ENCODE data around the gene CIRBP. TPM values are rescaled to one million over a fixed set of nuclear protein-coding genes. Genes with fewer than 3 reads are reported as not detected.
A peak's percentile ranks its signal among the peaks of the same experiment; 100 is the strongest.

The CIRBP gene
- polyA plus RNA-seq, 1 of the 3 experiments (the other 2 are of a cell fraction), result 762 TPM

GRCh38 chr19:1226522-1227303, 42.4 kb upstream of the CIRBP start:
- Histone ChIP-seq H4K20me1 (ENCODE audit: insufficient read depth) (peaks cover 11% of the 10 kb centered on the region; the same call in 1 of the 2 replicates), H3K4me1 (ENCODE audit: control insufficient read depth in 1 of 2, insufficient read depth in 2 of 2, low read depth in 1 of 2, low read length in 1 of 2) (peaks cover 0 to 5% of the 10 kb centered on the region in 2 experiments; a peak in 1 of 4 replicates), H3K9me3 (no peaks in the 10 kb centered on the region), H3K27ac (ENCODE audit: low read depth in 2 of 2, low read length in 1 of 2) (no peak overlapping the region), H3K9me2 (no peaks in the 10 kb centered on the region), H3K9ac (no peak overlapping the region), H3K4me2 (no peak overlapping the region), H3K4me3 (ENCODE audit: low read depth in 2 of 2, low read length in 1 of 2) (no peak overlapping the region), H3K36me3 (replicated peaks in 1 of 2; ENCODE audit: control insufficient read depth in 1 of 2, insufficient read depth in 2 of 2, low read length in 1 of 2) (peaks cover 0 to 52% of the 10 kb centered on the region in 2 experiments), H2AFZ (ENCODE audit: low read depth) (no peak overlapping the region), H3K79me2 (ENCODE audit: insufficient read depth) (no peaks in the 10 kb centered on the region), H3K27me3 (ENCODE audit: insufficient read depth) (no peaks in the 10 kb centered on the region), H3F3A (replicated peaks; ENCODE audit: insufficient read depth) (no peaks in the 10 kb centered on the region)
- no CpG with 5 or more reads among the region's 50 CpGs for WGBS (ENCODE audit: low lambda C conversion rate)
- ChIA-PET POLR2A (interaction anchor here (1.7 kb wide), 1 partner anchor 43 kb away, joined by 4 read pairs; the partner anchor contains the start of gene CIRBP), CTCF (interaction anchor here (1.2 to 2.3 kb wide), 5 partner anchors 10 to 114 kb away, joined by 4 to 12 read pairs (median 6); partner anchors contain the start of gene ATP5F1D)
- TF ChIP-seq FOXM1 (IDR thresholded peaks at IDR 0.05; ENCODE audit: low read depth), result no peak
- peak; percentile 20; the same call in 1 of the 2 replicates for TF ChIP-seq POLR2AphosphoS5 (IDR thresholded peaks at IDR 0.05; ENCODE audit: low read depth, low read length)
- TF ChIP-seq ELF1 (IDR thresholded peaks at IDR 0.05), result no peak
- TF ChIP-seq MEF2A (IDR thresholded peaks at IDR 0.05; ENCODE audit: borderline replicate concordance, low read depth), result no peak
- TF ChIP-seq IRF3 (IDR thresholded peaks at IDR 0.05; ENCODE audit: low read depth, low read length), result no peak
- DNase-seq, result no peak

GRCh38 chr19:1227304-1228054, 41.7 kb upstream of the CIRBP start:
- Histone ChIP-seq H3K27ac (ENCODE audit: low read depth in 2 of 2, low read length in 1 of 2) (no peak overlapping the region), H3K4me1 (ENCODE audit: control insufficient read depth in 1 of 2, insufficient read depth in 2 of 2, low read depth in 1 of 2, low read length in 1 of 2) (peaks cover 0 to 5% of the 10 kb centered on the region in 2 experiments; a peak in 1 of 4 replicates), H3K79me2 (ENCODE audit: insufficient read depth) (no peaks in the 10 kb centered on the region), H3K9ac (no peak overlapping the region), H2AFZ (ENCODE audit: low read depth) (no peak overlapping the region), H3K9me3 (no peaks in the 10 kb centered on the region), H3K4me3 (ENCODE audit: low read depth in 2 of 2, low read length in 1 of 2) (no peak overlapping the region), H3K4me2 (no peak overlapping the region), H4K20me1 (ENCODE audit: insufficient read depth) (peaks cover 19% of the 10 kb centered on the region), H3K9me2 (no peaks in the 10 kb centered on the region), H3F3A (replicated peaks; ENCODE audit: insufficient read depth) (peaks cover 3% of the 10 kb centered on the region), H3K27me3 (ENCODE audit: insufficient read depth) (no peaks in the 10 kb centered on the region), H3K36me3 (replicated peaks in 1 of 2; ENCODE audit: control insufficient read depth in 1 of 2, insufficient read depth in 2 of 2, low read length in 1 of 2) (peaks cover 0 to 47% of the 10 kb centered on the region in 2 experiments)
- TF ChIP-seq FOSL2 (IDR thresholded peaks at IDR 0.05; ENCODE audit: borderline replicate concordance, low read depth), result no peak
- no peak for DNase-seq
- 96% methylated on average over 50 of the region's 56 CpGs for WGBS (ENCODE audit: low lambda C conversion rate)
- ChIA-PET POLR2A (no interaction called here), CTCF (interaction anchor here (1.3 to 2.3 kb wide), 2 partner anchors 13 to 39 kb away, joined by 4 to 5 read pairs; no protein-coding TSS in a partner anchor)
